Vagina (tissue), 2 donors: ENCODE results near the gene DELE1. TPM values are rescaled to one million over a fixed set of nuclear protein-coding genes. Genes with fewer than 3 reads are reported as not detected.
A peak's percentile ranks its signal among the peaks of the same experiment; 100 is the strongest.

ENCODE experiments used
- DNase-seq, 2 donors: peaks; one replicate each; pipeline ENCODE4 v3.0.0-alpha.2; 2017; ENCODE audit errors: extremely low spot score in 2 of 2
- H3K27ac ChIP-seq: fragments of 200-600 bp; sonication (generic); one replicate; pipeline ENCODE4 v1.5.1; 2019
- H3K27me3 ChIP-seq: fragments of 200-600 bp; sonication (generic); one replicate; pipeline ENCODE4 v1.5.1; 2019
- H3K36me3 ChIP-seq, 2 donors: fragments of 200-600 bp; sonication (generic); one replicate each; pipeline ENCODE4 v1.5.1; 2017 to 2019
- H3K4me1 ChIP-seq: fragments of 200-600 bp; sonication (generic); one replicate; pipeline ENCODE4 v1.5.1; 2019
- H3K4me3 ChIP-seq, 2 donors: fragments of 200-600 bp; sonication (generic); 1 replicate in 1 of 2; 2 replicates in 1 of 2; pipeline ENCODE4 v1.5.1; 2016 to 2019
- H3K9me3 ChIP-seq: fragments of 200-600 bp; sonication (generic); one replicate; pipeline ENCODE4 v1.5.1; 2019
- CTCF ChIP-seq, 3 experiments: fragments of 450-650 bp in 2 of 3; fragments of 200-600 bp in 1 of 3; sonication (generic) in 1 of 3; IDR thresholded peaks; one replicate each; pipeline ENCODE4 v1.5.1; 2017 to 2019; ENCODE audit warnings: antibody characterized with exemption in 3 of 3, mild to moderate bottlenecking in 2 of 3, moderate library complexity in 2 of 3
- POLR2A ChIP-seq, 2 donors: fragments of 450-650 bp; IDR thresholded peaks; one replicate each; pipeline ENCODE4 v1.6.1; 2017; ENCODE audit warnings: antibody characterized with exemption in 2 of 2, mild to moderate bottlenecking in 2 of 2, moderate library complexity in 2 of 2
- POLR2AphosphoS5 ChIP-seq, 2 donors: sonication (generic); formaldehyde crosslinking; IDR thresholded peaks; one replicate each; pipeline ENCODE4 v1.9.0; 2017; ENCODE audit warnings: antibody characterized with exemption in 2 of 2, mild to moderate bottlenecking in 2 of 2, low read depth in 1 of 2; ENCODE audit not compliant: insufficient read depth in 1 of 2
- intact Hi-C: fragments of 100-400 bp; cut with DNase I; formaldehyde crosslinking; loops from one replicate; pipeline ENCODE4 v1.15.1; 2023
- total RNA-seq: library from RNA; depleted of rRNA; stranded (reverse); fragments of >200 nt; gene quantifications from one replicate; pipeline ENCODE4 v1.2.3, GENCODE V29; 2016

Gene DELE1
- total RNA-seq, 1 donor from 2014 or later, result 79.1 TPM

DNA sequence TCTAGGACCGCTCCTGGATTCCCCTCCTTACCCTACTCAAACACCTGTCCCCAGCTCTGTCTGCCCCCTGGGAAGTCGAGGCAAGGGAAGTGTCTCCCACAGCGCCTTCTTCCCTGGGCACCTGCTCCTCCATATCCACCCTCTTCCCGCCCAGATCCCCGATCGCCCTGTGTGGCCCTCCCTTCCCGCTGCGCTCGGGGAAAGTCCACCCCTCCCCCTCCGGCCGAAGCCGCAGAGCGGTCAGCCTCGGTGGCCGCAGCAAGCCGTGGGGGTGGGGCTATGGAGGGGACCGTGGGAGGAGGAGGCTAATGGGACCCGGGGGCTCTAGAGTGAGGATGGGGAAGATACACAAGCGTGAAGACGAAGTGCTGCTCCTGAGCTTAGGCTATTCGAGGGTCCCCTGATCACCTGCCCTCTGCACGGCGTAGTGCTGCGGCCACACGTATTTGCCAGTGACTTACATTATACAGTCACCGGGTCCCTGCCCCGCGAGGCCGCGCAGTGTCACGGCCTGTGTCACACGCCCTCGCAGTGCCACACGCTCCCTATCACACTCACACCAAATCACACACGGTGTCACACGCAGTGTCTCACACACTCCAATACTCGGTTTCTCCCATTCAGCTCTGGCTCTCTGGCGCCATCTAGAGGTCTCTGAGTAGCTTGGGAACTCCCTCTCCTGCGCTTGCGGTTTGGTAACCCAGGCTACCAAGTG is 44.8 kb upstream of the DELE1 start:
- Histone ChIP-seq H3K4me3 (peak overlapping the region; percentile 59 to 64), H3K27me3 (peaks cover 23% of the 10 kb centered on the region), H3K4me1 (peaks cover 30% of the 10 kb centered on the region), H3K27ac (peak overlapping the region; percentile 61), H3K9me3 (no peaks in the 10 kb centered on the region), H3K36me3 (no peaks in the 10 kb centered on the region)
- peak; percentile 91 to 96 for DNase-seq
- TF ChIP-seq CTCF (IDR thresholded peaks at IDR 0.05) (peak; percentile 71 to 91 (median 85)), POLR2AphosphoS5 (IDR thresholded peaks at IDR 0.05; ENCODE audit: insufficient read depth in 1 of 2, low read depth in 1 of 2) (peak; percentile 53 to 74), POLR2A (IDR thresholded peaks at IDR 0.05) (no peak)
- intact Hi-C loops, result loop anchor here (1.0 to 5.0 kb wide), 2 partner anchors 43 to 177 kb away; partner anchors contain the start of gene DELE1

DNA sequence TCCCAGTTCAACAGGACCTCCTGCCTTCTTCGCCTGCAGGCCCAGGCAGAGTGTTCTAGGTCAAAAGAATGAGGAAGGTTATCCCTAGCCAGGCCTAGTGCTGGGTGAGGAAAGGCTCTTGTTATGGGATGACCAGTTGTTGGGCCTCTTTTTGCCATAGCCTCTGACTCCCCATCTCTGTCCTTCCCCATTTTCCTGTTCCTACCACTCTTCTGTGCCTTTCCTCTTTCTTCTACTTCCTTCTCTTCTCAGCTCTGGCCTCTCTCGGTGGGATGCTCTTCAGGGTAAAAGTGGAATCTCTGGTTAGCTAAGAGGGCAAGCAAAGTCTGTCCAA is 44.3 kb upstream of the DELE1 start:
- Histone ChIP-seq H3K27ac (no peak overlapping the region), H3K36me3 (no peaks in the 10 kb centered on the region), H3K4me3 (no peak overlapping the region), H3K4me1 (peaks cover 30% of the 10 kb centered on the region), H3K27me3 (peaks cover 26% of the 10 kb centered on the region), H3K9me3 (no peaks in the 10 kb centered on the region)
- peak in 1 of 2 donors; percentile 85 for DNase-seq
- no peak for TF ChIP-seq POLR2A (IDR thresholded peaks at IDR 0.05)
- TF ChIP-seq CTCF (IDR thresholded peaks at IDR 0.05), result no peak
- TF ChIP-seq POLR2AphosphoS5 (IDR thresholded peaks at IDR 0.05; ENCODE audit: insufficient read depth in 1 of 2, low read depth in 1 of 2), result no peak
- intact Hi-C loops, result loop anchor here (1.0 to 5.0 kb wide), 2 partner anchors 43 to 177 kb away; partner anchors contain the start of gene DELE1

GRCh38 chr5:141879941-141880738 is 43.5 kb upstream of the DELE1 start:
- intact Hi-C loops, result loop anchor here (1.0 to 5.0 kb wide), 2 partner anchors 42 to 178 kb away; partner anchors contain the start of gene DELE1
- H3K27ac ChIP-seq, result no peak overlapping the region
- H3K4me1 ChIP-seq, result peaks cover 30% of the 10 kb centered on the region
- peaks cover 26% of the 10 kb centered on the region for H3K27me3 ChIP-seq
- TF ChIP-seq POLR2A (IDR thresholded peaks at IDR 0.05) (no peak), CTCF (IDR thresholded peaks at IDR 0.05) (no peak), POLR2AphosphoS5 (IDR thresholded peaks at IDR 0.05; ENCODE audit: insufficient read depth in 1 of 2, low read depth in 1 of 2) (no peak)
- H3K36me3 ChIP-seq, result no peaks in the 10 kb centered on the region
- DNase-seq, result peak in 1 of 2 donors; percentile 93
- no peaks in the 10 kb centered on the region for H3K9me3 ChIP-seq
- no peak overlapping the region for H3K4me3 ChIP-seq

DNA sequence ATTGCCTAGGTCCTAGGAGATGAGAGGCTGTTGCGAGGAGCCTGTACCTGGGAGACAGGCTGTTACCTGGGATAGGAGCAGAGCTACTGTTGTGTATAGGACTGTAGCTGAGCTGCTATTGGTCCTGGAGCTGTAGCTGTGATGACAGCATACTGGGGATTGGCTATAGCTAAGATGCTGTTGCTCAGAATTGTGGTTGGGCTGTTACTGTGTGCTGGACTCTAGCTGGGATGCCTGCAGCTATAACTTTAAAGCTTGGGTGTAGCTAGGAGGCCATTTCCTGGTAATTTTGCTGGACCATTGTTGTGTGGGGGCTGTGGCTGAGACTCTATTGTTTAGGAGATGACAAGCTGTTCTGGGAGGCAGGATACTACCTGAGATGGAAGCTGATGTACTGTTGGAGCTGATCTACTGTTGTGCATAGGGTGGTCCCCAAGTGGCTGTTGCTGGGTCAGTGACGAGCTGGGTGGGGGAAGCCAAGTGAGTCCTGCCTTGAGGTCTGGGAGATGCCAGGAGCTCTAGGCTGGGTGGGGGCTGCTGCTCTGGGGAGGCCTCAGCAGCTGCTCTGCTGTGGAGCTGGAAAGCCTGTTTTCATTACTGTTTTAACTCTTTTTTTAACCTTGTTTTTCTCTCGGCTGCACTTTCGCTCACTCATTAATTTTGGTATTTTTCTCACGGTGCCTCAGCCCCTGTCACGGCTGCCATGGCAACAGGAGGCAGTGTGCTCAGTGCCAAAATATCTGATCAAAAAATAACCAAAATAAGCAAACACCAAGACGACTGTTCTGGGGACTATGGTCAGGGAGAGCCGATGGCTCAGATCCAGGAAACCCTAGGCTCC is 42.5 kb upstream of the DELE1 start:
- peak in 1 of 2 donors; percentile 70 for DNase-seq
- H3K4me1 ChIP-seq, result peaks cover 23% of the 10 kb centered on the region
- intact Hi-C loops, result no loop called here
- no peak overlapping the region for H3K4me3 ChIP-seq
- H3K27ac ChIP-seq, result no peak overlapping the region
- TF ChIP-seq POLR2AphosphoS5 (IDR thresholded peaks at IDR 0.05; ENCODE audit: insufficient read depth in 1 of 2, low read depth in 1 of 2), result no peak
- no peak for TF ChIP-seq CTCF (IDR thresholded peaks at IDR 0.05)
- TF ChIP-seq POLR2A (IDR thresholded peaks at IDR 0.05), result no peak
- peaks cover 26% of the 10 kb centered on the region for H3K27me3 ChIP-seq
- no peaks in the 10 kb centered on the region for H3K36me3 ChIP-seq
- H3K9me3 ChIP-seq, result no peaks in the 10 kb centered on the region
